Posterior vena cava (tissue), 2 donors: ENCODE measurements around the gene CADM4. TPM values are rescaled to one million over a fixed set of nuclear protein-coding genes. Genes with fewer than 3 reads are reported as not detected.
A peak's percentile ranks its signal among the peaks of the same experiment; 100 is the strongest.
"Not testable (repeated sequence)": the region's sequence is repeated elsewhere in the genome, so short reads cannot be mapped to it uniquely, and the experiment has no call there.

Experiments
- DNase-seq: peaks from one replicate; pipeline ENCODE4 v3.0.0-alpha.2; 2020; ENCODE audit warnings: low spot score
- intact Hi-C, 2 donors: fragments of 100-400 bp; cut with DNase I; formaldehyde crosslinking; loops; one replicate each; pipeline versions ENCODE4 v1.14.1 to v1.14.2; 2022 to 2023
- total RNA-seq, 2 donors: library from RNA; stranded (reverse); fragmentation: NEBNext Ultra II Directional; extraction: Animal tissue kit (Norgen Biotek cat#: 25700); gene quantifications; one replicate each; pipeline ENCODE4 v1.2.1, GENCODE V29; 2021
- donor health status: DM: yes; HTN: yes; CAD: no.
- donor health status: DM: yes; HTN: yes; CAD: no.

The CADM4 gene
- total RNA-seq, 2 donors from 2014 or later = 3.3 to 4.0 TPM

DNA sequence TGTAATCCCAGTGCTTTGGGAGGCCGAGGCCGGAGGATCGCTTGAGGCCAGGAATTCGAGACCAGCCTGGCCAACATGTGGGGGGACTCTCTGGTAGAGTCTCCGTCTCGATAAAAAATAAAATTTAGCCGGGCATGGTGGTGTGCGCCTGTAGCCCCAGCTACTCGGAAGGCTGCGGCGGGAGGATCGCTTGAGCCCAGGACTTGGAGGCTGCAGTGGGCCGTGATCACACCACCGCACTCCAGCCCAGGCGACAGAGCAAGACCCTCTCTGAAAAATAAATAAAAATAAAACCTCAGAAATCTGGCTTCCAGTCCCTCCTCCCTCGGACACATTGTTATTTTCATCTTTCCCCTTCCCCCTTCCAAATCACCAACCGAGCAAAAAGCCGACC, 44.0 kb downstream of the CADM4 start:
- DNase-seq = no peak
- intact Hi-C loops = loop anchor here in 1 of 2 donors (10.0 kb wide), 1 partner anchor 61 kb away; the partner anchor contains the start of gene ZNF575

DNA sequence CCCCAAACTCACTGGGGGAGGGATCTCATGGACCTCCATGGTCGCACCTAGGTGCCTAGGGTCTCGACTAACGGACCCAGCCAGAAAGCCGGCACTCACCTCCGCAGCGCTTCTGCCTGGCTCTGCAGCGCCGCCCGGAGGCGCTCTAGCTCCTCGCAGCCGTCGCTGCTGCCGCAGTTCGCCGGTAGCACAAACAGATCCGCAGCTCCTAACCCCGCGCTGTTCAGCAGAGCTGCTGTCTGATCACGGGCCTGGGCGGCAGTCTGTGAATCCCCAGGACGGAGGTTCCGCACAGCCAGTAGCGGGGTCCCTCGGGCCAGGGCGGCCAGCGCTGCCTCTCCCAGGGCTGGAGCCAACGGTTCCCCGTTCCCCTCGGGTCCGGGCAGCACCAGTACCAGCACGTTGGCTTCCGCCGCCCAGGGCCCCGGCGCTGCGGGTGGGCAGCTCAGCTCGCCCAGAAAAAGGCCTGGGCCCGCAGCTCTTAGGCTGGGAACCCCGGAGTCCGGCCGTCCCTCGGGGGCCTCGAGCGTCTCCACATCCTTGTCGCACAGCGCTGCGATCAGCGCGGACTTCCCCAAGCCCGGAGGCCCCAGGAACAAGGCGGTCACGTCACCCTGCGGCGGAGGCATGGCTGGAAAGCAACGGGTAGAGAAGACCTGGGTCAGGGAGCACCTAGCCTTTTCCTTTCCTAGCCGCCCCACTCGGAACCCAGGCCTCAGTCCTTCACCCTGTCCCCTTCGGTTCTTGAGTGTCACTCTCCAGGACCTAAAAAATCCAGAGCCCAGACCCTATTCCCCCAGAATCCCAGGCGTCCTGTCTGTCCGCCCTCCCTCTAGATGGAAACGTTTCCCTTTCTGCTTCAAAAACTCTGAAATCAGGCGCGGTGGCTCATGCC, 44.7 kb downstream of the CADM4 start:
- intact Hi-C loops = loop anchor here in 1 of 2 donors (10.0 kb wide), 1 partner anchor 60 kb away; the partner anchor contains the start of gene ZNF575
- DNase-seq = peak; percentile 92

DNA sequence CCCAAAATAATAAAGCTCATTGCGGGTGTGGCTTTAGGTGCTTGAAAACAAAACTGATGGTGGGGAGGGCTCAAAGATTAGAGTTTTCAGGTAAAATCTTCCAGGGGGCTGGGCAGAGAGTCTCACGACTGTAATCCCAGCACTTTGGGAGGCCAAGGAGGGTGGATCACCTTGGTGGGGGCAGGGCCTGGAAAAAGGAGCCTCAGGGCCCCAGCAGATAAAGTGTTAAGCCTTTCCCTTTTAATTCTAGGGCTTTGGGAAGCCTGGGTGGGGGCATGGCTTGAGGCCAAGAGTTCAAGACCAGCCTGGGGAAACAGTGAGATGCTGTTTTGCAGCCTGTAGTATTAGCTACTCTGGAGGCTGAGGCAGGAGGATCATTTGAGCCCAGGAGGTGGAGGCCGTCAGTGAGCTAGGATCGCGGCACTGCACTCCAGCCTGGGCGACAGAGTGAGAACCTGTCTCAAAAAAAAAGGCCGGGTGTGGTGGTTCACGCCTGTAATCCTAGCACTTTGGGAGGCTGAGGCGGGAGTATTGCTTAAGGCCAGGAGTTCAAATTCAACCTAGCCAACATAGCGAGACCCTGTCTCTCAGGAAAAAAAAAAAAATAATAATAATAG, 45.5 kb downstream of the CADM4 start:
- no peak for DNase-seq
- intact Hi-C loops = loop anchor here in 1 of 2 donors (10.0 kb wide), 1 partner anchor 59 kb away; the partner anchor contains the start of gene ZNF575

DNA sequence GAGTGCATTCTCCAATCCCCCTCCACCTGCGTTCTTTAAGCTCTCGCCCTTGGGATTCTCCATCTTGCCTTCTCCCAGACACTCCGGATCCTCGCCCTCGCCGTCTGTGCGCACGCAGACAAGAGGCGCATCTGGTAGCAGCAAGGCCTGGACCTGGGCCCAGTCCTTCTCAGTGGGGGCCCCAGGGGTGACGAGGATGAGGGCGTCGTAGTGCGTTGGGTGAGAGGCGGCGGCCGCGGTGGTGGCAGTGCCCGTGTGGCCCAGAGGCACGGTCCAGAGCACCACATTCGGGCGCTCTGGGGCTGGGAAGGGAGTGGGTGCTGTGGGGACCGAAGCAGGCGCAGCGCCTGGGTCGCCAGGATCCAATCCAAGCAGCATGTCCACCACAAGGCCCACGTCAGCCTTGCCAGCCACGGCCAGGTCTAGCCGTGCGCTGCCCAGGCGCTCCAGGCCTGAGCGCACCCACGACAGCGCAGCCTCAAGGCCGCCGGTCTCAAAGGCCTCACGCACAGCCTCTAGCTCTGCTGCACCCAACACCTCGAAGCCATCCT, 46.8 kb downstream of the CADM4 start:
- DNase-seq = no peak
- intact Hi-C loops = loop anchor here in 1 of 2 donors (10.0 kb wide), 1 partner anchor 58 kb away; the partner anchor contains the start of gene ZNF575

DNA sequence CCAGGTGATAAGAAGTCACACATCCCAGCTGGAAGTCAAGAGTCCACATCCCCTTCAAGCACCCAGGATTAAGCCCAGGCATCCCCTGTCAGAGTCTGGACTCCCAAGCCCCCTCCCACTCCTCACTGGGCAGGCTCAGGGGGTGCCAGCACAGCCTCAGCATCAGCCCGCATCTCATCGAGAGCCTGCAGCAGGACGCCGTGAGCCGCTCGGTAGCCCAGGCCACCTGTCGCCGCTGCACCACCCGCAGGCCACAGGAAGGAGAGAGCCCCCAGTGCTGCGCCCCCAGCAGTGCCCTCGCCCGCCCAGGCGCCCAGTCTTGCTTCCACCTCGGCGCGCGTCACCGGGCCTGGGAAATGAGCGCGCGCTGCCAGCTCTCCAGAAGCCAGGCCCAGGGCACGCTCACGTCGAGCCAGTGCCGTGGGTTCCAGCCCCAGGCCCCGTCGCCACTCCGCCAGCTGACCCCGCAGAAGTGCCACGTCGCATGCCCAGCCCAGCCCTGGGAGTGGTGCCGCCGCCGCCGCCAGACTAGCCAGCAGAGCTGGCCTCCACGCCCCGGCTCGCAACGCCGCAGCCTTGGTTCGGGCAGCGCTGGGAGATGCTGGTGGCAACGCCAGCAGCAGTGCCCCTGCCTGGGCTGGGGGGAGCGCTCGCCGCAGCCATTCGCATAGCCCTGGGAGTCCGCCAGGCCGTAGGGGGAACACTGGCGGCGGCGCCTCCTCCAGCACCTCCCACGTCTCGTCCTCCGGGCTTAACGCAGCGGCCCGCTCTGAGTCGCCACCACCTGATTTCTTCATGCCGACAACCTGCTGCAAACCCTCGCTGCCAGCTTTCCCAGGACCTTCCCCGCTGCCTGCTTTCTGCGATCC, 47.5 kb downstream of the CADM4 start:
- intact Hi-C loops = loop anchor here in 1 of 2 donors (10.0 kb wide), 1 partner anchor 57 kb away; the partner anchor contains the start of gene ZNF575
- DNase-seq = no peak

DNA sequence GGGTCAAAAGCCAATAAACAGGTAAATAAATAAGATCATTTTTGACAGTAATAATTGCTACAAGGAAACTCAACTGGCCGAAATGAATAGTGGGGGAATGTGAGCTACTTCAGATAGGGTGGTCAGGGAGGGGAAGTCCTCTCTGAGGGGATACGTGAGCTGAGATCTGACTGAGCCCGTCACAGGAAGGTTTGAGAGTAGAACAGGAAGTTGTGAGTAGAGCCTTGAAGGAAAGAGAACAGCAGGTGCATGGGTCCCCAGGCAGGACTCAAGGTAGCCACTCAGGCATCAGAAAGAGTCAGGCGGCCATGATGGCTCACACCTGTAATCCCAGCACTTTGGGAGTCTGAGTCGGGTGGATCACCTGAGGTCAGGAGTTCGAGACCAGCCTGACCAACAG, 50.0 kb downstream of the CADM4 start:
- no peak for DNase-seq
- intact Hi-C loops = loop anchor here in 1 of 2 donors (10.0 kb wide), 1 partner anchor 55 kb away; the partner anchor contains the start of gene ZNF575

DNA sequence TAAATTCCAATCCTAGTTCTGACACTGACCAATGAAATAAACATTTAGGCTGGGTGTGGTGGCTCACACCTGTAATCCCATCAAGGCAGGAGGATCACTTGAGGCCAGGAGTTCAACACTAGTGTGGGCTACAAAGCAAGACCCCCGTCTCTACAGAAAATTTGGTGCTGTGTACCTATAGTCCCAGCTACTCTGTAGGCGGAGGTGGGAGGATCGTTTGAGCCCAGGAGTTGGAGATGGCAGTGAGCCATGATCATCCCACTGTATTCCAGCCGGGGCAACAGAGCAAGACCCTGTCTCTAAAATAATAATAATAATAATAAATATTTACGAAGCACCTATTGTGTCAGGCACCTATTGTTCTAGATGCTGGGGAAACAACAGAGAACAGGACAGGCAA, 50.4 kb downstream of the CADM4 start:
- intact Hi-C loops = no loop called here
- no peak for DNase-seq

DNA sequence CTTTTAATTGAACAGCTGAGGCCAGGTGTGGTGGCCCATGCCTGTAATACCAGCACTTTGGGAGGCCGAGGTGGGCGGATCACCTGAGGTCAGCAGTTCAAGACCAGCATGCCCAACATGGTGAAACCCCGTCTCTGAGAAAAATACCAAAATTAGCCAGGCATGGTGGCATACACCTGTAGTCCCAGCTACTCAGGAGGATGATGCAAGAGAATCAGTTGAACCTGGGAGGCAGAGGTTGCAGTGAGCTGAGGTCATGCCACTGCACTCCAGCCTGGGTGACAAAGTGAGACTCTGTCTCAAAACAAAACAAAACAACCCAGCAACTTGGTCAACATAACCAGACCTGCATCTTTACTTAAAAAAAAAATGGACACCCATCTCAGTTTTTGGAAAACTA, 52.6 kb downstream of the CADM4 start:
- intact Hi-C loops, DNase-seq: not testable (repeated sequence)

DNA sequence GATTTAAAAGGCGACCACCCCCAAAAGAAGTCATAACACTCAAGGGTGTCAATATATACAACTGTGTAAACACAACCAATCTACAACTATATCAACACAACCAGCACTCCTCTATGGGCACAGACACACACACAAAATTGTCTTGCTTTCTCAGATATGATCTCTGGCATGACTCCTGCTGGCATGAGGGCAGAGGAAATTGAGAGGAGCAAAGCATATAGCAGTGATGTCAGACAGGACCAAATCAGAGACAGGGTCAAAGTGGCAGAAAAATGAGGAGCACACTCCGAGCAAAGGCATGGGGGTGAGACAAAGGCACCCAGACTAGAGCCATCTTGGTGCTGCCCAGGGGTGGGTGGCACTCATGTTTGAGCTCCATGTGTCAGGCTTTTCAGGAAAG, 53.3 kb downstream of the CADM4 start:
- intact Hi-C loops = no loop called here
- DNase-seq = no peak

DNA sequence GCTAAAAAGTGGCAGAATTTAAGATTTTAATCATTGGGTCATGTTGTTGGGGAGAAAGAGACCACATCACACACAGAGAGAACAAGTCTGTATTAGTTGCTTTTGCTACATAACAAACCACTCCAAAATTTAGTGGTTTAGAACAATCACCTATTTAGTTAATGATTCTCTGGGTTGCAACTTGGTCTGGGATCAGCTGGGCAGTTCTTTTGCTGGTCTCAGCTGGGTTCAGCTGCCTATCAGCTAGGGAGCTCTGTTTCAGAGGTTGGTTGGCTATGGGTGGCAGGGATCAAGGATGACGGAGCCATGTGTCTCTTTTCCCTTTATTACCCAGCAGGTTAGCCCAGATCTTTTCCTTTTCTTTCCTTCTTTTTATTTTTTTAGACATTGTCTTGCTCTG, 55.2 kb downstream of the CADM4 start:
- intact Hi-C loops = no loop called here

DNA sequence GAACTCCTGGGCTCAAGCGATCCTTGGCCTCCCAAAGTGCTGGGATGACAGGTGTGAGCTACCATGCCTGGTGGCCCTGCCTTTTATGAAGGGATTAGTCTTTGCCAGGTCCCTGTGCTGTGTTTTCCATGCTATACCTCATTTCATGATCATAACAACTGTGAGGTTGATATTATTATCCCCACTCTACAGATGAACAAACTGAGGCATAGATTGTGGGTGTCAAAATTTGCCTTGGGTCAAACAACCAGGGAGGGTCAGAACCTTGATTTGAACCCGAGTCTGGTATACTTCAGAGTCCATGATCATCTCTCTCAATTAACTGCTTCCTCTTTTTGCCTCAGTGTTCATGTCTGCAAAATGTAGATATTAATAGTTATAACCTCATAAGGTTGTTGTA, 57.2 kb downstream of the CADM4 start:
- no peak for DNase-seq
- intact Hi-C loops = no loop called here

More for the DNA sequence above, 55.2 kb downstream of the CADM4 start:
- no peak for DNase-seq

DNA sequence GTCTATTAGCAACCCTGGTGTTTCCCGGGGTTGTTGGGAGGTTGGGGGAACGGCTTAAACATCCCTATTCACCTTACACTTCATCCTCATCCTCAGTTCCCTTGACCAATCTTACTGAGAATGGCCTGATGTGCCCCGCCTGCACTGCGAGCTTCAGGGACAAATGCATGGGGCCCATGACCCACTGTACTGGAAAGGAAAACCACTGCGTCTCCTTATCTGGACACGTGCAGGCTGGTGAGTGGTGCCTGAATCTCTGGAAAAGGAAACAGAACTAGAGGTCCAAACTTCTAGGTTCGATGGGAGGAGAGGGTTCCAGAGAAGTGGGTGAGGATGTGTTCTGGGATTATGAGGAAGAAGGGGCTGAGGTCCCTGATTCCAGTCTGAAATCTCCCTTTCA, 58.2 kb downstream of the CADM4 start:
- DNase-seq = no peak
- intact Hi-C loops = no loop called here

DNA sequence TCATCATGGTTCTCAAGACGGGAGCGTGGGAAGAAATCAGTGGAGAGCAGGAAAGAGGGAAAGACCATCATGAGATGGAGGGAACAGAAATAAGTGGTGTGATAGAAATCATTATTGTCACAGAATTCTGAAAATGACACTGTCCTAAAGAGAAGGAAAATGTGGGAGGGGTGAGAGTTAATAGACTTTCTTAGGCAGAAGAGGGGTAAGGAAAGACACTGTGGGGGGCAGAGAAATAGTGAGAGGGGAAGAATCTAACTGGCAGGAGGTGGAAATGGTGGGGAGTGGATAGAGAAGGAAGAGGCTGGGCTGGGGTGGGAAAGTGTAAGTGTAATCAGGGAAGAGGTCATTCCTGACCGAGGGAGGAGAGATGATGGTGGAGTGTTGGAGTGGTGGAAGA, 60.9 kb downstream of the CADM4 start:
- no peak for DNase-seq
- intact Hi-C loops = no loop called here

DNA sequence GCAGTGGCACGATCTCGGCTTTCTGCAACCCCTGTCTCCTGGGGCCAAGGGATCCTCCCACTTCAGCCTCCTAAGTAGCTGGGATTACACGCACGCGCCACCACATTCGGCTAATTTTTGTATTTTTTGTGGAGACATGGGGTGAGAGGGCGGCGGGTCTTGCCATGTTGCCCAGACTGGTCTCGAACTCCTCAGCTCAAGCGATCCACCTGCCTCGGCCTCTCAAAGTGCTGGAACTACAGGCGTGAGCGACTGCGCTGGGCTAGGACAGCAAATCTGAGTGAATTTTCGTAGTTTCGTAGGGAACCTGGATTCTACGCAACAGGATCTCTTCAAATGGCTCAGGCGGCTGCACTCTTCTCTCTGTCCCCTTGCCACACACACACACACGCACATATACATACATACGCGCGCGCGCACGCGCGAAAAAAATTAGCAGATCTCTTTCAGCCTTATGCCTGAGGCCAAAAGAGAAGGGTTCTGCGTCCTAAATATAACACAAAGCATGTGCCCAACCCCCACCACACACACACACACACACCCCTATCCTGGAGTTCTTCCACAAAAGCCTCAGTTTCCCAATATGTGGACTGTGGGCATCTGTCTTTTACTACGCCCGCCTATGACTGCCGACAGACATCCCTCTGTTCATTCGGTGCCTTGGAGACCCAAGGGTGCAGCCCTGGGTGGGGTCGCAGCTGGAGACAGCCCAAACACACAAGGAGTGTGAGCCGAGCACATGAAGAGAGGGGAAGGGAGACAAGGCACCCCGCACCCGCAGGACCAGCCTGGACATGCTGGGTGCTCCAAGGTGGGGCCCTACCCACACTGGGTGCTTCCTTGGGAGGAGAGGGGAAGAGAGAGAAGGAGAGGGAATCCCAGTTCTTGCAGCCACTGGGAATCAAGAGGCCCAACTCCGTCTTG, 63.4 kb downstream of the CADM4 start:
- DNase-seq = no peak
- intact Hi-C loops = no loop called here

DNA sequence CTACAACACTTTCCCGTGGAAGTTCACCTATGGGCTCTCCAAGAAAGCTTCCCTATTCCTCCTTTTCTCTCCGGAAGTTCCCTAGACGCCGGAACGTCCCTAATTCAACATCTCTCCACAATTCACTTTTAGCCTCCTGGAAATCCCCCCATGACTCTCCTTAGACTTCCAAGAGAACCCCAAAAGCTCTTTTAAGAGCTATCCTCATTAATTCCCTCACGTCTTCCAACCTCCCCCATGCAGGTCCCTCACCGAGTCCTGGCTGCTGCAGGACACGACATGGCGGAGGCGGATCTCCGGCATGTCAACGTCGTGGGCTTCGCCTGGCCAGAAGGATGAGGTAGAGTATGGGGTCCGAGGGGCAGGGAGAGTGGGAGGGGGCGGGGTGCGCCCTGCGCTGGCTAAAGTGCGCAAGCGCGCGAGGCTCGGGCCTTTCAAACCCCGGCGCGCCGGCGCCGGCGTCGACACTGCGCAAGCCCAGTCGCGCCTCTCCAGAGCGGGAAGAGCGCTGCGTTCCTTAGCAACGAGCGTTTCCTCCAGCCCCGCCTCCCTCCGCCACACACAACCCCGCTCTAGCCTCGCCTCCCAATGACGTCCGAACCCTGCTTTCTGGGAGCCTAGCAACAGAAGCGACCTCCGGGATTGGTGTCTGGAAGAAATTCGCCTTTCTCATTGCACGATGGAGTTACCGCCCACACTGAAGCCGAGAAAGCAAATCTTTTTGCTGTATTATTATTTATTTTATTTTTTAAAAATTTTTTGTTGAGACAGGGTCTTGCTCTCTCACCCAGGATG, 64.3 kb downstream of the CADM4 start, which contains the start of the genes PINLYP and XRCC1:
Gene PINLYP (plus strand): TSS at position 646 of the 795 bp plus-strand sequence. CDS start 1,391 bp downstream, outside the sequence.
Gene XRCC1 (minus strand): TSS at position 372 of the 795 bp plus-strand sequence. CDS start 69 bp downstream, at position 303.
- intact Hi-C loops = no loop called here
- peak; percentile 99 for DNase-seq

DNA sequence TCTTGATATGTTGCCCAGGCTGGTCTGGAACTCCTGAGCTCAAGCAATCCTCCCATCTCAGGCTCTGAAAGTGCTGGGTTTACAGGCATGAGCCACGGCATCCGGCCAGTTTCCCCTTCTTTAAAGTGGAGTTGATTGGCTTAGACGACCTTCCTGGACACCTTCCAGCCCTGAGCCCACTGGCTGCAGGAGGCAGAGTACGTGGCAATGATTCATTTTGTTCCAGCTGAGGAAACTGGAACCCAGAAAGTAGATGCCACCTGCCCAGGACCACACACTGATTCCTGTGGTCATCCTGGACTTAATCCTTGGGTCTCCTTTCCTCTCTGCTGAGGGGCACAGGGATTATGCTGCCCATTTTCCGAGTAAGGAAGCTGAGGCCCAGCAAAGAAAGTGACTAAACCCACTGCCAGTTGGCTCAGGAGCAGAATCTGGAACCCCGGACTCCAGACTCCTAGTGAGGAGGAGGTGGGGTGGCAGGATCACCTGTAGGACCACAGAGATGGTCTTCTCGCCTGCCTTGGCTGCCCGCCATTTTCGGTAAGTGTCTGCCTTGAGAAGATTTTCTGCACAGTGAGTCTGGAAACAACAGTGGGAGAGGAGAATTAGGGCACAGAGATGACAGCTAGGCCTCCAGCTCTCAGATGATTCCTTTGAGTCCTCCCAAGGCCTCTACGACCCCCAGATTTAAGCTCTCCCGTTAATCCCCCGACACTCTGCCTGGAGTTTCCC, 65.1 kb downstream of the CADM4 start:
- intact Hi-C loops = no loop called here
- DNase-seq = no peak
